GM19372 (cell line): ENCODE results near the gene SHOX.
"Not testable (repeated sequence)": the region's sequence is repeated elsewhere in the genome, so short reads cannot be mapped to it uniquely, and the experiment has no call there.

ENCODE experiments used
- ATAC-seq: cut with Tn5 transposase; IDR thresholded peaks from one replicate; pipeline ENCODE4 v1.9.1; 2021; ENCODE audit warnings: mild to moderate bottlenecking, low read depth, moderate library complexity; ENCODE audit not compliant: unreplicated experiment

Gene SHOX

GRCh38 chrX:630612-631496, at the start of gene SHOX:
Gene SHOX (plus strand): TSS chrX:630791. CDS start chrX:630898, 107 bp downstream.
- no peak for ATAC-seq

GRCh38 chrX:581066-581465, 49.5 kb upstream of the SHOX start:
- no peak for ATAC-seq

- ATAC-seq = no peak
These were observed 48.8 kb upstream of the SHOX start for GRCh38 chrX:581720-582298.

GRCh38 chrX:584572-584971, 46.0 kb upstream of the SHOX start:
- ATAC-seq = no peak

GRCh38 chrX:585115-585808, 45.3 kb upstream of the SHOX start:
- no peak for ATAC-seq

GRCh38 chrX:586351-586750, 44.2 kb upstream of the SHOX start:
- ATAC-seq = no peak

GRCh38 chrX:589261-589660, 41.3 kb upstream of the SHOX start:
- ATAC-seq = not testable (repeated sequence)

- ATAC-seq = no peak
These were observed 39.7 kb upstream of the SHOX start for GRCh38 chrX:590693-591404.

- ATAC-seq = no peak
These were observed 30.5 kb upstream of the SHOX start for GRCh38 chrX:599837-600715.

GRCh38 chrX:603029-603428, 27.6 kb upstream of the SHOX start:
- not testable (repeated sequence) for ATAC-seq

GRCh38 chrX:604616-605015, 26.0 kb upstream of the SHOX start:
- not testable (repeated sequence) for ATAC-seq

GRCh38 chrX:608088-608487, 22.5 kb upstream of the SHOX start:
- not testable (repeated sequence) for ATAC-seq

GRCh38 chrX:614136-614535, 16.5 kb upstream of the SHOX start:
- ATAC-seq = no peak

GRCh38 chrX:617401-617800, 13.2 kb upstream of the SHOX start:
- ATAC-seq = no peak

GRCh38 chrX:617891-618290, 12.7 kb upstream of the SHOX start:
- no peak for ATAC-seq

- not testable (repeated sequence) for ATAC-seq
These were observed 12.3 kb upstream of the SHOX start for GRCh38 chrX:618304-618703.

GRCh38 chrX:618761-619450, 11.7 kb upstream of the SHOX start:
- no peak for ATAC-seq

- ATAC-seq = no peak
These were observed 11.2 kb upstream of the SHOX start for GRCh38 chrX:619451-619811.

- ATAC-seq = no peak
These were observed 10.6 kb upstream of the SHOX start for GRCh38 chrX:619812-620531.
